ENCODE results near the gene VWC2L. TPM values are rescaled to one million over a fixed set of nuclear protein-coding genes. Genes with fewer than 3 reads are reported as not detected.

VWC2L gene
- total RNA-seq, 2 donors from 2014 or later = not detected

DNA sequence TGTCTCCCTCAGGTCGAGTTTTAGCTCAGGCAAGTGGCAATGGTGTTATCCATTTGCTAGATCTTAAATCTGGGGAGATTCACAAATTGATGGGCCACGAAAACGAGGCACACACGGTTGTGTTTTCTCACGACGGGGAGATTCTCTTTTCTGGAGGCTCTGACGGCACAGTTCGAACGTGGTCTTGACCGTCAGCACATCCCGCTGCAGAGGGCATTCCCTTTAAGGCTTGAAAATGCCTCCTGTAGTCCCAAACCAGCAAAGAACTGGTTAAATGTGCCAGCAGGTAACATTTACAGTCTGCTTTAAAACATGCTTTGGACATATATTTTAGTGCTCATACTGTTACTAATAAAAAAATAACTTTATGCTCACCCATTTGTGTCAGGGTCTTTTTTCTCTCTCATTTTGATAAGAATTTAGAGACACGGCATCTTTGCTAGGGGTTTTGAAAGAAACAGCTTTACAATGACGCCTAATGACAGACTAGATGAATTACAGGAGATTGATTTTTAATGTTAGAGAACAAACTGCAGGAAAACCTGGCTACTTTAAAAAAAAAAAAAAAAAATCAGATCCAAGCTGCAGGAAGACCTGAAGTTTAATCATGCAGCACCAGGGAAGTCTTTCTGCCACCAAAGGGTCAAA lies 602 bp upstream of the VWC2L start:
- Histone ChIP-seq H3K27ac (no peak overlapping the region), H3K27me3 (no peaks in the 10 kb centered on the region), H3K4me3 (no peak overlapping the region), H3K9me3 (no peaks in the 10 kb centered on the region), H3K36me3 (no peaks in the 10 kb centered on the region), H3K9ac (ENCODE audit: low read depth in 2 of 2, low read length in 2 of 2) (no peak overlapping the region), H3K4me1 (no peaks in the 10 kb centered on the region)
- TF ChIP-seq, protein P1, sequence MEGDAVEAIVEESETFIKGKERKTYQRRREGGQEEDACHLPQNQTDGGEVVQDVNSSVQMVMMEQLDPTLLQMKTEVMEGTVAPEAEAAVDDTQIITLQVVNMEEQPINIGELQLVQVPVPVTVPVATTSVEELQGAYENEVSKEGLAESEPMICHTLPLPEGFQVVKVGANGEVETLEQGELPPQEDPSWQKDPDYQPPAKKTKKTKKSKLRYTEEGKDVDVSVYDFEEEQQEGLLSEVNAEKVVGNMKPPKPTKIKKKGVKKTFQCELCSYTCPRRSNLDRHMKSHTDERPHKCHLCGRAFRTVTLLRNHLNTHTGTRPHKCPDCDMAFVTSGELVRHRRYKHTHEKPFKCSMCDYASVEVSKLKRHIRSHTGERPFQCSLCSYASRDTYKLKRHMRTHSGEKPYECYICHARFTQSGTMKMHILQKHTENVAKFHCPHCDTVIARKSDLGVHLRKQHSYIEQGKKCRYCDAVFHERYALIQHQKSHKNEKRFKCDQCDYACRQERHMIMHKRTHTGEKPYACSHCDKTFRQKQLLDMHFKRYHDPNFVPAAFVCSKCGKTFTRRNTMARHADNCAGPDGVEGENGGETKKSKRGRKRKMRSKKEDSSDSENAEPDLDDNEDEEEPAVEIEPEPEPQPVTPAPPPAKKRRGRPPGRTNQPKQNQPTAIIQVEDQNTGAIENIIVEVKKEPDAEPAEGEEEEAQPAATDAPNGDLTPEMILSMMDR (IDR thresholded peaks at IDR 0.05) = no peak
- intact Hi-C loops (cut with DNase I) = no loop called here
- no peak for DNase-seq

DNA sequence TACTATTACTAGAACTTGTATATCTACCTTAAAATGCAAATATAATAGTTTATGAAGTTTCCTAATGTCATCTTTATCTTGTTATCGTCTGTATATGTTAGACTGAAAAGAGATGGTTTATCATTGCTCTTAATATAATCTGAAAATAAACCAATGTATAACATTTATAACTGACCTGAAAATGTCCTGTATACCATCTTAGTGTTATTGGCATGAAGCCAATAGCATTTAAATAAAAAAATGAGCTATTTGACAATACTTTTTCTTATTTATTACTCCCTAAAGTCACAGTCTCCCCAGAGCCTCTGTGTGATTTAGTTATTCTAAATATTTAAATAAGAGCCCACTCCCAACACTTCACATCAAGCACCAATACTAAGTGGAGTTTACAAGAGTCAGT lies 1.8 kb downstream of the VWC2L start:
- no peaks in the 10 kb centered on the region for H3K36me3 ChIP-seq
- TF ChIP-seq, protein P1 (IDR thresholded peaks at IDR 0.05) = no peak
- no peak overlapping the region for H3K9ac ChIP-seq (ENCODE audit: low read depth in 2 of 2, low read length in 2 of 2)
- no peaks in the 10 kb centered on the region for H3K4me1 ChIP-seq
- intact Hi-C loops (cut with DNase I) = no loop called here
- DNase-seq = no peak
- no peak overlapping the region for H3K4me3 ChIP-seq
- no peaks in the 10 kb centered on the region for H3K9me3 ChIP-seq
- no peak overlapping the region for H3K27ac ChIP-seq
- H3K27me3 ChIP-seq = no peaks in the 10 kb centered on the region

DNA sequence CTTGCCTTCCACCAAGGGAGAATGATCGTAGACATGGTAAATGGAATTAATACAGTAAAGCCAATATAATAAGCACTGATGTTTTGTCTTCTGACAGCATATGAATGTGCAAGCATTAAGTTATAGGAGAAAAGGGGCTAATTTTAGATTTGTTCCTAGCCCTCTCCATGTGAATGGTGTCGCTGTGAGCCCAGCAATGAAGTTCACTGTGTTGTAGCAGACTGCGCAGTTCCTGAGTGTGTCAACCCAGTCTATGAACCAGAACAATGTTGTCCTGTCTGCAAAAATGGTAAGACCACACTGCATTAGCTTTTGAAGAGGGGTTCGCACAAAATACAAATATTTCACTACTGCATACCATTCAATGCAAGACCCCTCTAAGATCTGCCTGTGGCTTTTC lies 25.6 kb downstream of the VWC2L start:
- intact Hi-C loops (cut with DNase I) = no loop called here
- H3K9me3 ChIP-seq = no peaks in the 10 kb centered on the region
- H3K9ac ChIP-seq (ENCODE audit: low read depth in 2 of 2, low read length in 2 of 2) = no peak overlapping the region
- H3K4me3 ChIP-seq = no peak overlapping the region
- H3K4me1 ChIP-seq = no peaks in the 10 kb centered on the region
- no peaks in the 10 kb centered on the region for H3K36me3 ChIP-seq
- H3K27me3 ChIP-seq = no peaks in the 10 kb centered on the region
- DNase-seq = no peak
- TF ChIP-seq, protein P1 (IDR thresholded peaks at IDR 0.05) = no peak
- no peak overlapping the region for H3K27ac ChIP-seq

- DNase-seq = no peak
- no peak overlapping the region for H3K27ac ChIP-seq
- H3K4me1 ChIP-seq = no peaks in the 10 kb centered on the region
- H3K9ac ChIP-seq (ENCODE audit: low read depth in 2 of 2, low read length in 2 of 2) = no peak overlapping the region
- no peaks in the 10 kb centered on the region for H3K36me3 ChIP-seq
- TF ChIP-seq, protein P1 (IDR thresholded peaks at IDR 0.05) = no peak
- intact Hi-C loops (cut with DNase I) = no loop called here
- H3K4me3 ChIP-seq = no peak overlapping the region
- no peaks in the 10 kb centered on the region for H3K9me3 ChIP-seq
- H3K27me3 ChIP-seq = no peaks in the 10 kb centered on the region
Measured at GRCh38 chr2:214450118-214450894, 39.5 kb downstream of the VWC2L start.

- TF ChIP-seq, protein P1 (IDR thresholded peaks at IDR 0.05) = no peak
- Histone ChIP-seq H3K27me3 (no peaks in the 10 kb centered on the region), H3K4me3 (no peak overlapping the region), H3K9me3 (no peaks in the 10 kb centered on the region), H3K36me3 (no peaks in the 10 kb centered on the region), H3K9ac (ENCODE audit: low read depth in 2 of 2, low read length in 2 of 2) (no peak overlapping the region), H3K4me1 (no peaks in the 10 kb centered on the region), H3K27ac (no peak overlapping the region)
- DNase-seq = no peak
- intact Hi-C loops (cut with DNase I) = no loop called here
Measured at GRCh38 chr2:214451516-214452275, 40.8 kb downstream of the VWC2L start.
